SU-DHL-6 (cell line): ENCODE measurements around the gene LHPP.

Experiments used
- CTCF ChIP-seq: fragments of 200-600 bp; sonication (generic); IDR thresholded peaks from one replicate; pipeline ENCODE4 v1.5.1; 2017; ENCODE audit warnings: antibody characterized with exemption, mild to moderate bottlenecking, low read length, moderate library complexity; ENCODE audit not compliant: insufficient read depth, poor library complexity, severe bottlenecking
- EZH2phosphoT487 ChIP-seq: fragments of 200-600 bp; sonication (generic), shearing (Covaris generic); conservative IDR thresholded peaks from 2 replicates; pipeline ENCODE4 v1.6.1; 2018; ENCODE audit warnings: mild to moderate bottlenecking, antibody characterized with exemption, low read length, moderate library complexity, mixed read lengths

DNA sequence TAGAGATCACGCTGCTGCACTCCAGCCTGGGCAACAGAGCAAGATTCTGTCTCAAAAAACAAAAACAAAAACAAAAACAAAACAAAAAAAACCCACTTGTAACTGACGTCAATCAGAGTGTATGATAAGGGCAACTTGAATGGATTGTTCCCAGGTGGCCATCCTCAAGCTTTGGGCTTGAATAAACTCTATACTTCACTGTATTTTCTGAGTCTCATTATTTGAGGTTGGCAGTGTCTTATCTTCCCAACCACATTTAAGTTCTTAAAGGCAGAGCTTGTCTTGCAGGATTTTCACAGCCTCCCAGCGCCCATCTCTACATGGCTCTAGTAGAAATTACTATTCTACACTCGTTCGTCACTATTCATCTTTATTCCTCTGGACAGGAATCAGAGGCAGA is 37.8 kb upstream of the LHPP start:
- TF ChIP-seq CTCF (no peak), EZH2phosphoT487 (no peak)
